GM12801 (cell line): ENCODE results near the gene TRAPPC10.
"Not testable (repeated sequence)": the region's sequence is repeated elsewhere in the genome, so short reads cannot be mapped to it uniquely, and the experiment has no call there.

Source experiments
- CTCF ChIP-seq: IDR thresholded peaks from one replicate; pipeline ENCODE4 v1.5.1; 2011; ENCODE audit warnings: control low read depth; ENCODE audit not compliant: insufficient read length; ENCODE audit errors: extremely low read depth

Gene TRAPPC10

GRCh38 chr21:44107026-44107501 lies 95.0 kb downstream of the TRAPPC10 start, which contains the start of gene PWP2:
TSS of gene PWP2 (plus strand) at chr21:44107399. CDS start at chr21:44107417, 18 bp downstream.
- TF ChIP-seq CTCF: not testable (repeated sequence)
